Endothelial cell of umbilical vein (primary cell): ENCODE results near the gene TEX12. TPM values are rescaled to one million over a fixed set of nuclear protein-coding genes. Genes with fewer than 3 reads are reported as not detected.

Experiments used
- BruUV-seq: library from RNA; stranded (reverse); fragments of 400-500 nt; replicated peaks from 2 replicates; lab custom pipeline; 2021; lab: Mats Ljungman, UMichigan
- CTCF ChIA-PET: fragments of 300-600, 350-600 bp; sonication (Branson Sonifier 250); formaldehyde crosslinking; loops from one replicate; lab custom pipeline; 2021; ENCODE audit warnings: antibody characterized with exemption, inconsistent platforms; lab: Charles Lee
- POLR2A ChIA-PET: fragments of 300-600, 350-600 bp; sonication (Branson Sonifier 250); formaldehyde crosslinking; loops from one replicate; lab custom pipeline; 2021; ENCODE audit warnings: antibody characterized with exemption, inconsistent platforms; lab: Charles Lee
- DNase-seq: peaks from one replicate; pipeline ENCODE4 v3.0.0-alpha.2; 2011; ENCODE audit warnings: low read depth, low spot score
- FAIRE-seq: peaks from 2 replicates; lab custom pipeline; 2011; peaks lifted over from hg19 to GRCh38; lab: Jason Lieb, UNC
- H2AFZ ChIP-seq: 2 replicates; pipeline ENCODE4 v1.6.0; 2012; ENCODE audit warnings: low read depth, low read length, control low read depth, inconsistent platforms
- H3K27ac ChIP-seq: 2 replicates; pipeline ENCODE4 v1.5.1; 2011; ENCODE audit warnings: low read depth, mild to moderate bottlenecking, control low read depth, low read length, moderate library complexity; ENCODE audit not compliant: insufficient read depth
- H3K27me3 ChIP-seq, 2 experiments: 2 replicates each; pipeline versions ENCODE4 v1.6.0 to v1.6.1; 2011; ENCODE audit warnings: low read length in 2 of 2, mixed read lengths in 1 of 2; ENCODE audit not compliant: control insufficient read depth in 2 of 2, insufficient read depth in 2 of 2
- H3K36me3 ChIP-seq, 2 experiments: 2 replicates in 1 of 2; 3 replicates in 1 of 2; pipeline ENCODE4 v1.5.1; 2011; ENCODE audit warnings: low read length in 2 of 2, mild to moderate bottlenecking in 1 of 2, moderate library complexity in 1 of 2; ENCODE audit not compliant: control insufficient read depth in 2 of 2, insufficient read depth in 2 of 2; ENCODE audit errors: extremely low read depth in 1 of 2
- H3K4me1 ChIP-seq: 3 replicates; pipeline ENCODE4 v1.5.1; 2011; ENCODE audit warnings: mild to moderate bottlenecking, low read length; ENCODE audit not compliant: control insufficient read depth, insufficient read depth; ENCODE audit errors: extremely low read depth
- H3K4me2 ChIP-seq: 2 replicates; pipeline ENCODE4 v1.6.1; 2011; ENCODE audit warnings: low read length, control low read depth, mixed read lengths; ENCODE audit not compliant: insufficient read depth
- H3K4me3 ChIP-seq, 3 experiments: fragments of 200-600 bp in 1 of 3; sonication (generic), shearing (Covaris generic) in 1 of 3; replicated peaks in 1 of 3; 2 replicates each; pipeline ENCODE4 v1.5.1; 2011 to 2016; ENCODE audit warnings: control low read depth in 3 of 3, low read length in 3 of 3, mild to moderate bottlenecking in 2 of 3, inconsistent platforms in 1 of 3, low read depth in 1 of 3, moderate library complexity in 1 of 3; ENCODE audit not compliant: insufficient read depth in 1 of 3
- H3K79me2 ChIP-seq: 2 replicates; pipeline ENCODE4 v1.6.0; 2012; ENCODE audit warnings: low read length, inconsistent platforms; ENCODE audit not compliant: control insufficient read depth, insufficient read depth
- H3K9ac ChIP-seq: replicated peaks from 2 replicates; pipeline ENCODE3; 2011; ENCODE audit warnings: low read length, control low read depth; ENCODE audit not compliant: insufficient read depth; ENCODE audit errors: extremely low read depth
- H3K9me1 ChIP-seq: replicated peaks from 3 replicates; pipeline ENCODE4 v1.6.0; 2011; ENCODE audit warnings: mild to moderate bottlenecking, low read length; ENCODE audit not compliant: control insufficient read depth, insufficient read depth; ENCODE audit errors: extremely low read depth
- H3K9me3 ChIP-seq: replicated peaks from 2 replicates; pipeline ENCODE4 v1.5.1; 2012; ENCODE audit warnings: low read length, inconsistent platforms; ENCODE audit not compliant: control insufficient read depth, insufficient read depth
- H4K20me1 ChIP-seq: replicated peaks from 2 replicates; pipeline ENCODE3; 2011; ENCODE audit warnings: mild to moderate bottlenecking, low read length; ENCODE audit not compliant: control insufficient read depth, insufficient read depth; ENCODE audit errors: extremely low read depth
- CTCF ChIP-seq, 2 donors: IDR thresholded peaks; 1 replicate in 1 of 2; 2 replicates in 1 of 2; pipeline ENCODE4 v1.5.1; 2011; ENCODE audit warnings: low read length in 2 of 2, mild to moderate bottlenecking in 2 of 2, moderate library complexity in 2 of 2, control low read depth in 1 of 2, inconsistent platforms in 1 of 2, low read depth in 1 of 2; ENCODE audit not compliant: insufficient read depth in 1 of 2; ENCODE audit errors: extremely low read depth in 1 of 2
- EZH2 ChIP-seq: IDR thresholded peaks from 2 replicates; pipeline ENCODE4 v1.6.1; 2012; ENCODE audit warnings: borderline replicate concordance, low read depth, mild to moderate bottlenecking, moderate library complexity, low read length, inconsistent platforms; ENCODE audit not compliant: severe bottlenecking
- FOS ChIP-seq: IDR thresholded peaks from 2 replicates; pipeline ENCODE4 v1.6.1; 2011; ENCODE audit warnings: mild to moderate bottlenecking, low read length, moderate library complexity, borderline replicate concordance; ENCODE audit not compliant: insufficient read depth
- GATA2 ChIP-seq: IDR thresholded peaks from 2 replicates; pipeline ENCODE4 v1.7.0; 2011; ENCODE audit warnings: low read depth, mild to moderate bottlenecking, moderate library complexity, mixed read lengths, low read length; ENCODE audit not compliant: insufficient read length, insufficient read depth
- JUN ChIP-seq: IDR thresholded peaks from 2 replicates; pipeline ENCODE4 v1.6.1; 2011; ENCODE audit warnings: borderline replicate concordance, low read depth; ENCODE audit not compliant: insufficient read length, insufficient read depth
- MAX ChIP-seq: IDR thresholded peaks from 2 replicates; pipeline ENCODE4 v1.6.1; 2011; ENCODE audit not compliant: insufficient read depth, insufficient read length
- MYC ChIP-seq: IDR thresholded peaks from one replicate; pipeline ENCODE4 v1.6.1; 2011; ENCODE audit warnings: mild to moderate bottlenecking, low read depth, low read length
- POLR2A ChIP-seq: IDR thresholded peaks from 2 replicates; pipeline ENCODE4 v1.6.1; 2012; ENCODE audit warnings: low read depth, mild to moderate bottlenecking, control low read depth, low read length
- POLR2AphosphoS5 ChIP-seq: IDR thresholded peaks from 2 replicates; pipeline ENCODE4 v1.6.1; 2012; ENCODE audit warnings: low read depth, mild to moderate bottlenecking, control low read depth, low read length, moderate library complexity; ENCODE audit not compliant: insufficient read depth
- dilution Hi-C: fragments of 300-500 bp; cut with MboI; formaldehyde crosslinking; loops from one replicate; pipeline ENCODE4 v1.15.0; 2019; ENCODE audit warnings: low sequenced_read_pairs; ENCODE audit not compliant: extremely low pct_ligation_motif_present
- intact Hi-C: fragments of 100-400 bp; cut with micrococcal nuclease; formaldehyde crosslinking; loops from one replicate; pipeline ENCODE4 v1.10.0; 2022
- polyA plus RNA-seq, 4 experiments: library from polyadenylated mRNA; depleted of rRNA in 3 of 4; stranded (reverse) in 3 of 4; unstranded in 1 of 4; fragments of >200 nt; gene quantifications; 2 replicates each; pipeline versions ENCODE4 v1.2.1 to v1.2.3, GENCODE V29; 2011 to 2012; ENCODE audit warnings: missing spikeins in 1 of 4
- total RNA-seq: library from RNA; stranded (reverse); gene quantifications from 2 replicates; pipeline ENCODE4 v1.2.3, GENCODE V29; 2021

Gene TEX12
- total and polyA plus RNA-seq, 2 donors (not counting 3 experiments of a cell fraction or from before 2014, with no cell fraction given): 0.46 TPM; not detected in 1

- CTCF ChIA-PET: interaction anchor here (1.0 to 4.0 kb wide), 3 partner anchors 21 to 66 kb away, joined by 3 to 150 read pairs (median 4); no protein-coding TSS in a partner anchor
- TF ChIP-seq MYC (no peak), EZH2 (no peak), JUN (no peak), CTCF (IDR thresholded peaks at IDR 0.05; ENCODE audit: extremely low read depth in 1 of 2, insufficient read depth in 1 of 2, low read depth in 1 of 2, low read length in 2 of 2) (no peak), POLR2AphosphoS5 (no peak), FOS (no peak), POLR2A (no peak), GATA2 (no peak), MAX (no peak)
- Histone ChIP-seq H3K4me1 (peaks cover 7% of the 10 kb centered on the region), H3K36me3 (no peaks in the 10 kb centered on the region), H3K79me2 (no peaks in the 10 kb centered on the region), H2AFZ (no peak overlapping the region), H3K27ac (no peak overlapping the region), H3K4me2 (no peak overlapping the region), H3K27me3 (peaks cover 4 to 6% of the 10 kb centered on the region in 2 experiments), H4K20me1 (no peaks in the 10 kb centered on the region), H3K9me3 (no peaks in the 10 kb centered on the region), H3K9me1 (no peaks in the 10 kb centered on the region), H3K9ac (no peak overlapping the region), H3K4me3 (no peak overlapping the region)
- no TSS peak for BruUV-seq
- no peak for FAIRE-seq
- intact Hi-C loops (loop anchor here (5.0 kb wide), 1 partner anchor 252 kb away; no protein-coding TSS in a partner anchor), dilution Hi-C loops (no loop called here)
- POLR2A ChIA-PET: no interaction called here
- DNase-seq: no peak
These were observed 11.8 kb downstream of the TEX12 start for GRCh38 chr11:112178936-112179335.
